HepG2 (cell line): ENCODE results near the gene RABGAP1. TPM values are rescaled to one million over a fixed set of nuclear protein-coding genes. Genes with fewer than 3 reads are reported as not detected.

ENCODE experiments used
- ATAC-seq: fragments of 200-7000 bp; cut with Tn5 transposase; 3 replicates; pipeline ENCODE4 v1.9.1; 2020; ENCODE audit warnings: mild to moderate bottlenecking, moderate library complexity
- BruUV-seq: library from RNA; stranded (reverse); fragments of 400-500 nt; replicated peaks from 2 replicates; lab custom pipeline; 2021; lab: Mats Ljungman, UMichigan
- CTCF ChIA-PET: fragments of 300-600 bp; formaldehyde crosslinking; extraction: SDS; loops from one replicate; lab custom pipeline; 2021; ENCODE audit warnings: low total read pairs, inconsistent platforms, low intra/inter-chr PET ratio; lab: Yijun Ruan, JAX
- POLR2A ChIA-PET: fragments of 350-600 bp; sonication (Branson Sonifier 250); formaldehyde crosslinking; loops from one replicate; lab custom pipeline; 2020; ENCODE audit warnings: antibody characterized with exemption, inconsistent platforms; lab: Yijun Ruan, JAX
- DNase-seq: peaks from one replicate; pipeline ENCODE4 v3.0.0-alpha.2; 2015; ENCODE audit warnings: low spot score
- FAIRE-seq: peaks from 3 replicates; lab custom pipeline; 2011; peaks lifted over from hg19 to GRCh38; lab: Jason Lieb, UNC
- H2AFZ ChIP-seq: one replicate; pipeline ENCODE4 v1.6.1; 2011; ENCODE audit warnings: low read length, inconsistent platforms
- H3K27ac ChIP-seq: fragments of 300-600 bp; 3 replicates; pipeline ENCODE4 v1.8.0; 2011; ENCODE audit warnings: mixed run types, mild to moderate bottlenecking, mixed read lengths, low read length, inconsistent platforms; ENCODE audit not compliant: insufficient read depth; ENCODE audit errors: extremely low read length
- H3K27me3 ChIP-seq, 2 experiments: fragments of 200-600 bp in 1 of 2; 2 replicates in 1 of 2; 3 replicates in 1 of 2; pipeline versions ENCODE4 v1.6.0 to v1.8.0; 2011; ENCODE audit warnings: low read length in 2 of 2, mild to moderate bottlenecking in 2 of 2, moderate library complexity in 2 of 2, inconsistent platforms in 1 of 2; ENCODE audit not compliant: insufficient read depth in 2 of 2, control insufficient read depth in 1 of 2
- H3K36me3 ChIP-seq, 2 experiments: fragments of 200-600 bp in 1 of 2; replicated peaks in 1 of 2; 2 replicates in 1 of 2; 3 replicates in 1 of 2; pipeline versions ENCODE4 v1.5.1 to v1.8.0; 2011; ENCODE audit warnings: low read length in 2 of 2, inconsistent platforms in 1 of 2; ENCODE audit not compliant: insufficient read depth in 2 of 2, control insufficient read depth in 1 of 2
- H3K4me1 ChIP-seq: 2 replicates; pipeline ENCODE4 v1.5.1; 2012; ENCODE audit warnings: low read length, inconsistent platforms; ENCODE audit not compliant: insufficient read depth
- H3K4me2 ChIP-seq: 2 replicates; pipeline ENCODE4 v1.6.0; 2011; ENCODE audit warnings: low read depth, low read length, inconsistent platforms
- H3K4me3 ChIP-seq, 3 experiments: fragments of 200-600 bp in 1 of 3; sonication (generic), shearing (Covaris generic) in 1 of 3; replicated peaks in 1 of 3; 2 replicates each; pipeline ENCODE4 v1.5.1; 2011 to 2016; ENCODE audit warnings: low read length in 3 of 3, inconsistent platforms in 2 of 3, low read depth in 2 of 3, mild to moderate bottlenecking in 2 of 3, control low read depth in 1 of 3, mixed read lengths in 1 of 3; ENCODE audit not compliant: insufficient read depth in 1 of 3
- H3K79me2 ChIP-seq: one replicate; pipeline ENCODE4 v1.6.1; 2011; ENCODE audit warnings: low read length, inconsistent platforms; ENCODE audit not compliant: insufficient read depth
- H3K9ac ChIP-seq: 2 replicates; pipeline ENCODE4 v1.6.0; 2011; ENCODE audit warnings: mild to moderate bottlenecking, low read depth, low read length, inconsistent platforms; ENCODE audit not compliant: insufficient read depth
- H3K9me3 ChIP-seq: 2 replicates; pipeline ENCODE4 v1.5.1; 2012; ENCODE audit warnings: mild to moderate bottlenecking, low read length
- H4K20me1 ChIP-seq: 2 replicates; pipeline ENCODE4 v1.6.0; 2011; ENCODE audit warnings: inconsistent platforms, mild to moderate bottlenecking, low read length, moderate library complexity; ENCODE audit not compliant: insufficient read depth
- KLF11 ChIP-seq: IDR thresholded peaks from 2 replicates; pipeline ENCODE4 v1.6.1; 2016; ENCODE audit warnings: missing compliant biosample characterization
- SMC3 ChIP-seq: IDR thresholded peaks from 2 replicates; pipeline ENCODE4 v1.6.1; 2011; ENCODE audit warnings: low read length, improper control_type of control experiment
- SRY ChIP-seq: sonication (generic); formaldehyde crosslinking; IDR thresholded peaks from 2 replicates; pipeline ENCODE4 v1.8.0; 2022; ENCODE audit warnings: mild to moderate bottlenecking, missing genetic modification reagents
- ZBTB42 ChIP-seq: sonication (generic); formaldehyde crosslinking; IDR thresholded peaks from 2 replicates; pipeline ENCODE4 v1.5.0; 2020; ENCODE audit warnings: mild to moderate bottlenecking, missing genetic modification reagents
- WGBS: methylation state at CpG from one replicate; pipeline ENCODE4 v1.1.6; 2017; ENCODE audit warnings: low lambda C conversion rate; 5-methylcytosine and 5-hydroxymethylcytosine counted together
- in situ Hi-C: cut with HindIII; loops from 2 replicates; pipeline ENCODE4 v1.10.0; 2017; ENCODE audit warnings: low pct_unique_long_range_greater_than_20kb; ENCODE audit not compliant: extremely low pct_ligation_motif_present
- intact Hi-C: fragments of 100-400 bp; cut with micrococcal nuclease; formaldehyde crosslinking; loops from one replicate; pipeline ENCODE4 v1.10.0; 2022; ENCODE audit not compliant: unreplicated experiment
- polyA plus RNA-seq, 8 experiments: library from polyadenylated mRNA; depleted of rRNA in 3 of 8; stranded (reverse) in 7 of 8; unstranded in 1 of 8; fragments of >200 nt; fragmentation: Illumina TruSeq in 4 of 8; extraction: Trizol in 4 of 8; gene quantifications; 2 replicates each; pipeline versions ENCODE4 v1.2.1 to v1.2.3, GENCODE V29; 2011 to 2016; ENCODE audit warnings: low read depth in 4 of 8, missing spikeins in 1 of 8, mixed read lengths in 1 of 8; ENCODE audit not compliant: insufficient read depth in 1 of 8
- total RNA-seq, 5 experiments: library from RNA; depleted of rRNA; stranded (reverse); fragments of >200 nt; fragmentation: Illumina TruSeq; extraction: Trizol; gene quantifications; 2 replicates each; pipeline ENCODE4 v1.2.3, GENCODE V29; 2016; ENCODE audit warnings: low read depth in 1 of 5
- TF ChIP-seq, protein P1 (sequence below): sonication (generic); formaldehyde crosslinking; IDR thresholded peaks from 2 replicates; pipeline ENCODE4 v1.4.0; 2020; ENCODE audit warnings: mild to moderate bottlenecking, missing genetic modification reagents, borderline replicate concordance
- TF ChIP-seq, protein P2 (sequence below): sonication (generic); formaldehyde crosslinking; IDR thresholded peaks from 2 replicates; pipeline ENCODE4 v1.4.0; 2020; ENCODE audit warnings: mild to moderate bottlenecking, missing genetic modification reagents, borderline replicate concordance
- TF ChIP-seq, protein P3 (sequence below): sonication (generic); formaldehyde crosslinking; conservative IDR thresholded peaks from 2 replicates; pipeline ENCODE4 v1.8.1; 2023; ENCODE audit warnings: missing genetic modification reagents

The RABGAP1 gene
- total and polyA plus RNA-seq, 2 of the 13 experiments (the other 11 are each of a cell fraction or from before 2014, with no cell fraction given), result 19.1 to 19.3 TPM

DNA sequence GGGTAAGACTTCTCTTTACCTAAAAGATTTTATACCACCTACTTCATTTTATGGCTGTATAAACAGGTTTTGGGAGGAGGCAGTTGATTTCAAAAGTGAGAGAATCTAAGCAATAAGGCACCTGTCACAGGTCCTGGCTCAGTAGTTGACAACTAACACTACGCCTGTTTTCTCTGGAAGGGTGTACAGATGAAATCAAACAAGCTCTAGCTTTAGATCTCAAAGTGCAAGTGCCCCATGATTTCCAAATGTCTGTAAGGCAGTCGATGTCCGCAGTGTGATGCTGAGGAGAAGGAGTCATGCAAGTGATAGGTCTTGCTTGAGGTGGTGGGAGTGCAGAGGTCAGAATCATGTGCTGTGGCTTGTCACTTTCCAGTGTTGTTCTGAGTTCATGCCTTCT lies 158.7 kb downstream of the RABGAP1 start:
- no peaks in the 10 kb centered on the region for H3K9me3 ChIP-seq
- in situ Hi-C loops (no loop called here), intact Hi-C loops (no loop called here)
- WGBS, result 79% methylated on average over 3 of the region's 3 CpGs
- no peaks in the 10 kb centered on the region for H3K27me3 ChIP-seq
- ChIA-PET POLR2A (interaction anchor here (1.3 to 3.0 kb wide), 3 partner anchors 12 to 225 kb away, joined by 3 to 10 read pairs (median 5); no protein-coding TSS in a partner anchor), CTCF (no interaction called here)
- H4K20me1 ChIP-seq, result no peaks in the 10 kb centered on the region
- TF ChIP-seq ZBTB42 (no peak), KLF11 (CRISPR knock-in tag) (no peak)
- TF ChIP-seq, all 625 proteins: peak for 0
- no TSS peak for BruUV-seq
- FAIRE-seq (no peak), DNase-seq (no peak), ATAC-seq (peak; percentile 18; the same call in 2 of the 3 replicates)
- Histone ChIP-seq H3K27ac (peak overlapping the region; percentile 50), H3K4me3 (no peak overlapping the region), H3K36me3 (peaks cover 13 to 52% of the 10 kb centered on the region in 2 experiments), H3K4me1 (peaks cover 51% of the 10 kb centered on the region), H3K4me2 (no peak overlapping the region), H2AFZ (no peak overlapping the region), H3K79me2 (no peaks in the 10 kb centered on the region), H3K9ac (no peak overlapping the region)

DNA sequence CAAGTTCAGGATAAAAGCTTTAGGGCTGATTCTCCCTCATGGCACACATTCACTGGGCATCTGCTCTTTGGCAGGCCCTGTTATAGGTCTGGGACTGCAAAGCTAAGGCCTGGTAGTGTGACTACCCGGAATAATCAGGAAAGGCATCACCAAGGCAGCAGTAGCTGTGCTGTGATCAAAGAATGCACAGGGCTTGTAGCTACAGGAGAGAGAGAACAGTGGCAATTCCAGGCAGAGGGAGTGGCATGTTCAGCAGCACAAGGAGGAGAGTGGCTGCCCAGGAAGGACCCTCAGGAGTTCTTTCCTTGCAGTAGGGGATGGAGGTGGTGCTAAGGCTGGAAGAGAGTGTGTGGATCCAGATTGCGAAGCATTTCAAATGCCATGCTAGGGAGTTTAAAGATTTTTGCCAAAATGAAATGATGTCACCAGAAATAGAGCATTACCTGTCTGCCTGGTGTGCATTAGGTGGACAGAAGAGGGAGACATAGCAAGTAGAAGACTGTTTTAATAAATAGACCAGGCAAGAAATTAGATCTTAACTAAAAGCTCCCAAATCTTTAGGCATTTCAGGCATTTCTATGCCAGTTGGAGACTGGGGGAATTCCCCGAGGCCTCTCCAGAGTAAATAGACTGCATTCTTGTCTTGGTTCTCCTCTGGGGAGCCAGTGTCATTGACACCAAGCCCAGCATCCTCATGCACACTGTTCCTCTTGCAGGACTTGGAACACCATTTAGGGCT lies 161.7 kb downstream of the RABGAP1 start:
- Histone ChIP-seq H3K9ac (no peak overlapping the region), H2AFZ (no peak overlapping the region), H3K9me3 (no peaks in the 10 kb centered on the region), H3K4me3 (no peak overlapping the region), H3K27me3 (no peaks in the 10 kb centered on the region), H3K36me3 (peaks cover 16 to 64% of the 10 kb centered on the region in 2 experiments), H4K20me1 (no peaks in the 10 kb centered on the region), H3K4me1 (peaks cover 24% of the 10 kb centered on the region), H3K4me2 (no peak overlapping the region), H3K79me2 (no peaks in the 10 kb centered on the region), H3K27ac (no peak overlapping the region)
- in situ Hi-C loops, result no loop called here
- WGBS, result 82% methylated on average over 3 of the region's 3 CpGs
- no peak for FAIRE-seq
- ChIA-PET POLR2A (interaction anchor here (1.2 kb wide), 1 partner anchor 16 kb away, joined by 3 read pairs; no protein-coding TSS in a partner anchor), CTCF (interaction anchor here (0.8 kb wide), 1 partner anchor 247 kb away, joined by 4 read pairs; no protein-coding TSS in a partner anchor)
- no TSS peak for BruUV-seq
- intact Hi-C loops, result loop anchor here (5.0 to 10.0 kb wide), 2 partner anchors 62 to 245 kb away; no protein-coding TSS in a partner anchor
- peak; percentile 30; the same call in 1 of the 3 replicates for ATAC-seq
- DNase-seq, result no peak
- TF ChIP-seq, protein P1, sequence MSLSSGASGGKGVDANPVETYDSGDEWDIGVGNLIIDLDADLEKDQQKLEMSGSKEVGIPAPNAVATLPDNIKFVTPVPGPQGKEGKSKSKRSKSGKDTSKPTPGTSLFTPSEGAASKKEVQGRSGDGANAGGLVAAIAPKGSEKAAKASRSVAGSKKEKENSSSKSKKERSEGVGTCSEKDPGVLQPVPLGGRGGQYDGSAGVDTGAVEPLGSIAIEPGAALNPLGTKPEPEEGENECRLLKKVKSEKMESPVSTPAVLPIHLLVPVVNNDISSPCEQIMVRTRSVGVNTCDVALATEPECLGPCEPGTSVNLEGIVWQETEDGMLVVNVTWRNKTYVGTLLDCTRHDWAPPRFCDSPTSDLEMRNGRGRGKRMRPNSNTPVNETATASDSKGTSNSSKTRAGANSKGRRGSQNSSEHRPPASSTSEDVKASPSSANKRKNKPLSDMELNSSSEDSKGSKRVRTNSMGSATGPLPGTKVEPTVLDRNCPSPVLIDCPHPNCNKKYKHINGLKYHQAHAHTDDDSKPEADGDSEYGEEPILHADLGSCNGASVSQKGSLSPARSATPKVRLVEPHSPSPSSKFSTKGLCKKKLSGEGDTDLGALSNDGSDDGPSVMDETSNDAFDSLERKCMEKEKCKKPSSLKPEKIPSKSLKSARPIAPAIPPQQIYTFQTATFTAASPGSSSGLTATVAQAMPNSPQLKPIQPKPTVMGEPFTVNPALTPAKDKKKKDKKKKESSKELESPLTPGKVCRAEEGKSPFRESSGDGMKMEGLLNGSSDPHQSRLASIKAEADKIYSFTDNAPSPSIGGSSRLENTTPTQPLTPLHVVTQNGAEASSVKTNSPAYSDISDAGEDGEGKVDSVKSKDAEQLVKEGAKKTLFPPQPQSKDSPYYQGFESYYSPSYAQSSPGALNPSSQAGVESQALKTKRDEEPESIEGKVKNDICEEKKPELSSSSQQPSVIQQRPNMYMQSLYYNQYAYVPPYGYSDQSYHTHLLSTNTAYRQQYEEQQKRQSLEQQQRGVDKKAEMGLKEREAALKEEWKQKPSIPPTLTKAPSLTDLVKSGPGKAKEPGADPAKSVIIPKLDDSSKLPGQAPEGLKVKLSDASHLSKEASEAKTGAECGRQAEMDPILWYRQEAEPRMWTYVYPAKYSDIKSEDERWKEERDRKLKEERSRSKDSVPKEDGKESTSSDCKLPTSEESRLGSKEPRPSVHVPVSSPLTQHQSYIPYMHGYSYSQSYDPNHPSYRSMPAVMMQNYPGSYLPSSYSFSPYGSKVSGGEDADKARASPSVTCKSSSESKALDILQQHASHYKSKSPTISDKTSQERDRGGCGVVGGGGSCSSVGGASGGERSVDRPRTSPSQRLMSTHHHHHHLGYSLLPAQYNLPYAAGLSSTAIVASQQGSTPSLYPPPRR, result no peak
- TF ChIP-seq, protein P2, sequence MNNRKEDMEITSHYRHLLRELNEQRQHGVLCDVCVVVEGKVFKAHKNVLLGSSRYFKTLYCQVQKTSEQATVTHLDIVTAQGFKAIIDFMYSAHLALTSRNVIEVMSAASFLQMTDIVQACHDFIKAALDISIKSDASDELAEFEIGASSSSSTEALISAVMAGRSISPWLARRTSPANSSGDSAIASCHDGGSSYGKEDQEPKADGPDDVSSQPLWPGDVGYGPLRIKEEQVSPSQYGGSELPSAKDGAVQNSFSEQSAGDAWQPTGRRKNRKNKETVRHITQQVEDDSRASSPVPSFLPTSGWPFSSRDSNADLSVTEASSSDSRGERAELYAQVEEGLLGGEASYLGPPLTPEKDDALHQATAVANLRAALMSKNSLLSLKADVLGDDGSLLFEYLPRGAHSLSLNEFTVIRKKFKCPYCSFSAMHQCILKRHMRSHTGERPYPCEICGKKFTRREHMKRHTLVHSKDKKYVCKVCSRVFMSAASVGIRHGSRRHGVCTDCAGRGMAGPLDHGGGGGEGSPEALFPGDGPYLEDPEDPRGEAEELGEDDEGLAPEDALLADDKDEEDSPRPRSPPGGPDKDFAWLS (CRISPR knock-in tag), result no peak
- TF ChIP-seq, protein P3, sequence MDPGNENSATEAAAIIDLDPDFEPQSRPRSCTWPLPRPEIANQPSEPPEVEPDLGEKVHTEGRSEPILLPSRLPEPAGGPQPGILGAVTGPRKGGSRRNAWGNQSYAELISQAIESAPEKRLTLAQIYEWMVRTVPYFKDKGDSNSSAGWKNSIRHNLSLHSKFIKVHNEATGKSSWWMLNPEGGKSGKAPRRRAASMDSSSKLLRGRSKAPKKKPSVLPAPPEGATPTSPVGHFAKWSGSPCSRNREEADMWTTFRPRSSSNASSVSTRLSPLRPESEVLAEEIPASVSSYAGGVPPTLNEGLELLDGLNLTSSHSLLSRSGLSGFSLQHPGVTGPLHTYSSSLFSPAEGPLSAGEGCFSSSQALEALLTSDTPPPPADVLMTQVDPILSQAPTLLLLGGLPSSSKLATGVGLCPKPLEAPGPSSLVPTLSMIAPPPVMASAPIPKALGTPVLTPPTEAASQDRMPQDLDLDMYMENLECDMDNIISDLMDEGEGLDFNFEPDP (CRISPR knock-in tag), result 0 out of 2 replicates have a peak, but pooled peaks have one; percentile 61
- 0 out of 2 replicates have a peak, but pooled peaks have one; percentile 11 for TF ChIP-seq SMC3
- TF ChIP-seq SRY (CRISPR knock-in tag), result no peak
